PC-9 (cell line): ENCODE results near the gene TERT. TPM values are rescaled to one million over a fixed set of nuclear protein-coding genes. Genes with fewer than 3 reads are reported as not detected.

Experiments
- BruUV-seq: library from RNA; stranded (reverse); fragments of 400-500 nt; replicated peaks from 2 replicates; lab custom pipeline; 2021; lab: Mats Ljungman, UMichigan
- CTCF ChIA-PET: fragments of 300-600 bp; sonication (Branson Sonifier 250); formaldehyde crosslinking; loops from one replicate; lab custom pipeline; 2022; ENCODE audit warnings: antibody characterized with exemption; lab: Charles Lee
- POLR2A ChIA-PET: fragments of 300-600 bp; sonication (Branson Sonifier 250); formaldehyde crosslinking; loops from one replicate; lab custom pipeline; 2022; ENCODE audit warnings: antibody characterized with exemption; ENCODE audit not compliant: unreplicated experiment; lab: Charles Lee
- DNase-seq, 2 experiments: peaks; one replicate each; pipeline versions ENCODE4 v3.0.0 to v3.0.0-alpha.2; 2015 to 2022; ENCODE audit warnings: mixed read lengths in 1 of 2
- H2AFZ ChIP-seq: fragments of 200-600 bp; sonication (generic); 2 replicates; pipeline ENCODE4 v1.8.1; 2017; ENCODE audit warnings: antibody characterized with exemption
- H3F3A ChIP-seq: fragments of 200-600 bp; sonication (generic); 2 replicates; pipeline ENCODE4 v1.8.1; 2017; ENCODE audit warnings: antibody characterized with exemption, mild to moderate bottlenecking, low read depth; ENCODE audit not compliant: insufficient read depth
- H3K27ac ChIP-seq: fragments of 200-600 bp; sonication (generic); 2 replicates; pipeline ENCODE4 v1.6.1; 2016; ENCODE audit warnings: mixed run types
- H3K27me3 ChIP-seq: fragments of 200-600 bp; sonication (generic); 2 replicates; pipeline ENCODE4 v1.6.1; 2016; ENCODE audit warnings: low read depth, mixed run types; ENCODE audit not compliant: insufficient read depth
- H3K36me3 ChIP-seq: fragments of 200-600 bp; sonication (generic); 2 replicates; pipeline ENCODE4 v1.6.1; 2016; ENCODE audit warnings: low read depth, mixed run types
- H3K4me1 ChIP-seq: fragments of 200-600 bp; sonication (generic); replicated peaks from 2 replicates; pipeline ENCODE4 v1.6.1; 2016; ENCODE audit warnings: mixed run types; ENCODE audit not compliant: insufficient read depth
- H3K4me2 ChIP-seq: fragments of 200-600 bp; sonication (generic); 2 replicates; pipeline ENCODE4 v1.6.1; 2017; ENCODE audit warnings: mixed run types
- H3K4me3 ChIP-seq: fragments of 200-600 bp; sonication (generic); 2 replicates; pipeline ENCODE4 v1.6.1; 2016; ENCODE audit warnings: mixed run types
- H3K79me2 ChIP-seq: fragments of 200-600 bp; sonication (generic); 2 replicates; pipeline ENCODE4 v1.6.1; 2017; ENCODE audit warnings: low read depth, mixed run types
- H3K9me2 ChIP-seq: fragments of 200-600 bp; sonication (generic); 2 replicates; pipeline ENCODE4 v1.8.1; 2017; ENCODE audit warnings: mild to moderate bottlenecking; ENCODE audit not compliant: insufficient read depth
- H3K9me3 ChIP-seq: fragments of 200-600 bp; sonication (generic); 2 replicates; pipeline ENCODE4 v1.8.1; 2016; ENCODE audit warnings: low read depth; ENCODE audit not compliant: insufficient read depth
- H4K20me1 ChIP-seq: fragments of 200-600 bp; sonication (generic); 2 replicates; pipeline ENCODE4 v1.8.1; 2017; ENCODE audit not compliant: insufficient read depth
- EZH2 ChIP-seq: fragments of 200-600 bp; sonication (generic); IDR thresholded peaks from 2 replicates; pipeline ENCODE4 v1.8.0; 2017; ENCODE audit warnings: antibody characterized with exemption, low read depth
- intact Hi-C: fragments of 100-400 bp; cut with micrococcal nuclease; formaldehyde crosslinking; loops from one replicate; pipeline ENCODE4 v1.10.0; 2022; ENCODE audit not compliant: unreplicated experiment
- total RNA-seq: library from RNA; stranded (reverse); gene quantifications from 2 replicates; pipeline ENCODE4 v1.2.3, GENCODE V29; 2021
- TF ChIP-seq, protein P1 (sequence below): fragments of 200-600 bp; sonication (generic); conservative IDR thresholded peaks from 2 replicates; pipeline ENCODE4 v1.6.1; 2017; ENCODE audit warnings: mixed run types, antibody characterized with exemption, mild to moderate bottlenecking, moderate library complexity

The TERT gene
- total RNA-seq, 1 experiment from 2014 or later = 0.74 TPM

DNA sequence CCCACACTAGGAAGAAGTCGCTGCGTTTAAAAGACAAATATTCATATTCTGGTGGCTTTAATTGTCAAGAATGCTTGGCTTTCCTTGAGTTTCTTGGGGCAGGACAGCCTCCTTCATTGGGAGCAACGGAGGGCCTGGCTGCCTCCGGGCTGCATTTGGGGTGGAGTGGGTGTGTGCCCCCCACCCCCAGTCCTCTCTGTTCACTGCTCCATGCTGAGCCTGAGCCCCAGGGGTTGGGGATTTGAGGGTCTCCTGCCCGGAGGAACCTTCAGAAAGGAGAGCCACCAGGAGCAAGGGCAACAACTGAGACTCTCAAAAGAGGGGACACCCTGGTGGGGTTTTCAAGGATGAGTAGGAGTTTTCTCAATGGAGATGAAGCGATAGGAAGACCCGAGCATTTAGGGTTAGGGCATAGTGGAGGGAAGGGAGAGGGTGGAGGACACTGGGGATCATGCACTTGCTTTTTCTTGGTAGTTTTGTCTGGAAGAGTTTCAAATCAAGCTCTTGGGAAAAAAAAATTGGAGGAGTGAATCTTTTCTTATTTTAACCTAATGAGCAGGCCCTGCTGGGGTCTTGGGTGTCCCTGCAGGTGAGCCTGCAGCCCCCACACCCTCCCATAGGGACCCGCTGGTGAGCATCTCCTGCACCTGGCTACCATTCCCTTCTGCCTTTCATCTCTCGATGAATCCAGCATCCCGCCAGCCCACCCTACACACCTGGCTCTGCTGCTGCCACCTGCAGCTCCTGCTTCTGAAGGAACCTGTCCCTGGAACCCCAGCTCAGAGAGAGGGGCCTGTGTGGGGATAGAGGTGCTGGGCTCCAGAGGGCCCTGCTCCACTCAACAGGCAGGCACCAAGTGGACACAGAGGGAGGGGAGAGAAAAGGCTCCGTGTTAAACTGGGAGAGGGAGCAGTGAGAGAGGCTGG, 89.3 kb downstream of the TERT start:
- no peak for DNase-seq
- Histone ChIP-seq H3K36me3 (no peaks in the 10 kb centered on the region), H3K4me3 (no peak overlapping the region), H3K27me3 (peaks cover 99% of the 10 kb centered on the region), H3K4me1 (no peaks in the 10 kb centered on the region), H3K9me2 (no peaks in the 10 kb centered on the region), H3K4me2 (no peak overlapping the region), H3K9me3 (no peaks in the 10 kb centered on the region), H3F3A (no peaks in the 10 kb centered on the region; the same call in 1 of the 2 replicates), H3K79me2 (no peaks in the 10 kb centered on the region), H3K27ac (no peak overlapping the region), H4K20me1 (peaks cover 33% of the 10 kb centered on the region), H2AFZ (no peak overlapping the region)
- POLR2A ChIA-PET = interaction anchor here (0.6 kb wide), 1 partner anchor 484 kb away, joined by 4 read pairs; no protein-coding TSS in a partner anchor
- BruUV-seq = no TSS peak
- no peak for TF ChIP-seq EZH2
- TF ChIP-seq, protein P1, sequence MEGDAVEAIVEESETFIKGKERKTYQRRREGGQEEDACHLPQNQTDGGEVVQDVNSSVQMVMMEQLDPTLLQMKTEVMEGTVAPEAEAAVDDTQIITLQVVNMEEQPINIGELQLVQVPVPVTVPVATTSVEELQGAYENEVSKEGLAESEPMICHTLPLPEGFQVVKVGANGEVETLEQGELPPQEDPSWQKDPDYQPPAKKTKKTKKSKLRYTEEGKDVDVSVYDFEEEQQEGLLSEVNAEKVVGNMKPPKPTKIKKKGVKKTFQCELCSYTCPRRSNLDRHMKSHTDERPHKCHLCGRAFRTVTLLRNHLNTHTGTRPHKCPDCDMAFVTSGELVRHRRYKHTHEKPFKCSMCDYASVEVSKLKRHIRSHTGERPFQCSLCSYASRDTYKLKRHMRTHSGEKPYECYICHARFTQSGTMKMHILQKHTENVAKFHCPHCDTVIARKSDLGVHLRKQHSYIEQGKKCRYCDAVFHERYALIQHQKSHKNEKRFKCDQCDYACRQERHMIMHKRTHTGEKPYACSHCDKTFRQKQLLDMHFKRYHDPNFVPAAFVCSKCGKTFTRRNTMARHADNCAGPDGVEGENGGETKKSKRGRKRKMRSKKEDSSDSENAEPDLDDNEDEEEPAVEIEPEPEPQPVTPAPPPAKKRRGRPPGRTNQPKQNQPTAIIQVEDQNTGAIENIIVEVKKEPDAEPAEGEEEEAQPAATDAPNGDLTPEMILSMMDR = no peak
- intact Hi-C loops = loop anchor here (10.0 kb wide), 2 partner anchors 139 to 239 kb away; partner anchors contain the start of genes CLPTM1L and SLC6A3
- CTCF ChIA-PET = no interaction called here

DNA sequence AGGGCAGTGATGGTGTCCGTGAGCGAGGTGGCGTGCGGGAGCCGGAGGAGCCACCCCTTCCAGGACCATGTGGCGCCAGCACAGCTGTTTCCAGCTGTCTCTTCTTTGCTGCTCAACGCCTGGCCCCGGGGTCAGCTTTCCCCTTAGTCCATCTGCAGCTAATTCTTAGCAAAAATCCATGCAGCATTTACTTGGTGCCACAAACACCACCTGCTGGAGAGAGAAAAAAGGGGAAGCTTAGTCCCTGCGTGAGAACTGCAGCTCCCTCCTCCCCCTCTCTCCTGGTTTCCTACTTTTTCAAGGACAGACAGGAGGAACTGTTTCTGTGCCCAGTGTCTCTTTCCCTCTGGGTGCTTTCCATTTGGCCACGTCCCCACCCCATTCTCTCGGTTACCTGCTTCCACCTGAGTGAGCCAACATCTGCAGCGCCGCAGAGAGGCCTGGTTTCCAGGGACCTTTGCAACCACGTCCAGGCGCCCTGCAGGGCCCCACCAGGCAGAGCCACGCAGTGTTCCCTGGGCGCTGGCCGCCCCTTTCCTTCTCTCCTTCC, 90.1 kb downstream of the TERT start:
- no peaks in the 10 kb centered on the region for H3K9me3 ChIP-seq
- peak in 1 of 2 experiments; percentile 37 for DNase-seq
- intact Hi-C loops = loop anchor here (10.0 kb wide), 2 partner anchors 140 to 240 kb away; partner anchors contain the start of genes CLPTM1L and SLC6A3

More for the DNA sequence above, 90.1 kb downstream of the TERT start:
- no peak overlapping the region for H3K27ac ChIP-seq
- peaks cover 25% of the 10 kb centered on the region for H4K20me1 ChIP-seq
- no peak overlapping the region for H2AFZ ChIP-seq
- H3F3A ChIP-seq = no peaks in the 10 kb centered on the region; the same call in 1 of the 2 replicates
- no peak overlapping the region for H3K4me3 ChIP-seq
- no TSS peak for BruUV-seq
- POLR2A ChIA-PET = interaction anchor here (0.6 kb wide), 2 partner anchors 416 to 483 kb away, joined by 4 to 7 read pairs; no protein-coding TSS in a partner anchor
- TF ChIP-seq, protein P1 = peak; percentile 60
- TF ChIP-seq EZH2 = no peak
- H3K79me2 ChIP-seq = no peaks in the 10 kb centered on the region
- no peak overlapping the region for H3K4me2 ChIP-seq
- H3K9me2 ChIP-seq = no peaks in the 10 kb centered on the region
- H3K27me3 ChIP-seq = peaks cover 99% of the 10 kb centered on the region
- no peaks in the 10 kb centered on the region for H3K4me1 ChIP-seq
- no peaks in the 10 kb centered on the region for H3K36me3 ChIP-seq
- CTCF ChIA-PET = no interaction called here
